NK-92 (cell line): ENCODE results near the gene JAKMIP2.

ENCODE experiments used
- DNase-seq: peaks from one replicate; lab custom pipeline; 2025; ENCODE audit not compliant: unreplicated experiment; lab: John Stamatoyannopoulos, UW

JAKMIP2 gene

DNA sequence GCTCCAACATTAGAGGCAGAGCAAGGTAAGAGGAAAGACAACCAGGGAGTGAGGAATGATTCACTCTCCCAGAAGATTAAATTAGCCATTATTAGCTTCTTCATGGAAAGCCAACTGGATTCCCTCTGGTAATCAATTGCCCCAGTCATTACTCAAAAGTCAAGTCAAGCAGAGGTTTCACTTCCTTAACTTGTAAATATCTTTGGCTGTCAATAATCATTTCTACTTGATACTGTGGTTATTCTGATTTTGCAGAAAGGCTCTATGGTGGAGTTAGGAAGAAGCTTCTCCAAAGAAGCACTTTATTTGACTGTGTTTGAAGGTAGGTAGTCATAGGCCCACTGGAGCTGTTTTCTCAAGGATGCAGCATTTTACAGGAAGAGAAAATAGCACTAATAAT lies 78.0 kb downstream of the JAKMIP2 start:
- DNase-seq, result no peak

GRCh38 chr5:147701468-147701867 lies 81.1 kb downstream of the JAKMIP2 start:
- no peak for DNase-seq

DNA sequence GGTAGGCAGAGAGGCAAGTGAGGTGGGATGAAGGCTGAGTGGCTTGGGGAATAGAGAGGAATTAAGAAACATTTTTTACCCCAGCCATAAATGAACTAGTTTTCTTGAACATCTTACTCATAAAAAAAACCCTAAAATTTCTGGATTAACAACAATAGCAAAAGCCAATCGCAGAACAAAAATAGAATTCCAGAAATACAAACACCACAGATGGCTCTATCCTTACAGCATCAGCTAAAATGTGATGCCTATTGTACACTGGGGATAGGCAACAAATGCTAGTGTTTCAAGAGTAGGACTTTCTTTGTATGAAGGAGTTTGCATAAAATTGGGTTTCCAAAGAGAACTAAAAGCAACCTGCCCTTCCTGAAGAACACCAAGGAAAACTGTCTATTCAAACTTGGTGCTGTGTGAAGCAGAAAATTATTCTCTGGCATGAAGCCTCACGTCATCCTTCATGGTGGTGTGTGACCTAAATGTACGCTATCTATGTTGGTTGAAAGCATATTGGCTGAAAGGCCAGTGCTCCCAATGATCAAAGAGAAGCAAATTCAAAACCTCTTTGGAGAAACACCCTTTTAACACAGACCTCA lies 82.9 kb downstream of the JAKMIP2 start:
- DNase-seq, result no peak

DNA sequence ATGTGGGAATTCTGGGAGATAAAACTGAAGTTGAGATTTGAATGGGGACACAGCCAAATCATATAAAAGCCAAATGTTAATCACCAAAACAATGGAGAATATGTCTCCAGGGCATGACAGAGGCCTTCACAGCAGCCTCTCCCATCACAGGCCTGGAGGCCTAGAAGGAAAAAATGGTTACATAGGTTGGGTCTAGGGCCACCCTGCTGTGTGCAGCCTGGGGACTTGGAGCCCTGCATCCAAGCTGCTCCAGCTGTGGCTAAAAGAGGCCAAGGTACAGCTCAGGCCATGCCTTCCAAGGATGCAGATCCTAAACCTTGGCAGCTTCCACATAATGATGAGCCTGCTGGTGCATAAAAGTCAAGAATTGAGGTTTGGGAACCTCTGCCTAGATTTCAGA lies 85.1 kb downstream of the JAKMIP2 start:
- no peak for DNase-seq

DNA sequence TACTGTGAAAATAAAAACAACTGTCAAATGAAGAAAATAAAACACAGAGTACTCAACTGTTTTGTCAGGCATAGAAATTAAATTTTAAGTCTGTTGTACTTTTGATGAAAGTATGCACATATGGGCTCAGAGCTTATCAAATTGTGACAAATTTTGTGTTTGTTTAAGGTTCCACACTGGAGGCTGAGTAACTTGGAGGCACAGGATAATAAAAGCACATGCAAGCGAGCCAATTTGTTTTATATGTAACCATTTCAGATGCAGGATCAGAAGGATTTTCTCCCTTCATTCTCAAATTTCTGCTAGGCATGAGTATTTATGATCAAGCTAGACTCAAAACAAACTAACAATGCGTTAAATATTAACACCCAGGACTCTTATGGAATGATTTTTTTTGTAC lies 87.8 kb downstream of the JAKMIP2 start:
- no peak for DNase-seq

DNA sequence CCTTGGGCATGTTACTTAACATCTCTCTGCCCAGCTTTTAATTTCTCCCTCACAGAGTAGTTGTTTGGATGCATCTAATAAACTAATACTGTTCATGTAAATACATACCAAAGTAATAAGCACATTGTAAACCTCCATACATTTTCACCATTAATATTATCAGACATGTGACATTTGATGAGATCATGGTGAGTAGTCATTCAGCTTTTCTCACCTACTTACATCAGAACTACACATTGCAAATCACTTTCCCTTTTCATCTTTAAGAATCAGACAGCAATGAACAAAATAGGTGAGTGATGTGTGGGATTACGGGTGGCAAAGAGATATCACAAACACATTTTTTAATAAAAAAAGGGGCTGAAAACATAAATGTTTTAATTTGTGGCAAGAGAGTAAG lies 89.3 kb downstream of the JAKMIP2 start:
- no peak for DNase-seq

GRCh38 chr5:147691130-147691529 lies 91.4 kb downstream of the JAKMIP2 start:
- no peak for DNase-seq

GRCh38 chr5:147690595-147690994 lies 91.9 kb downstream of the JAKMIP2 start:
- DNase-seq, result no peak

DNA sequence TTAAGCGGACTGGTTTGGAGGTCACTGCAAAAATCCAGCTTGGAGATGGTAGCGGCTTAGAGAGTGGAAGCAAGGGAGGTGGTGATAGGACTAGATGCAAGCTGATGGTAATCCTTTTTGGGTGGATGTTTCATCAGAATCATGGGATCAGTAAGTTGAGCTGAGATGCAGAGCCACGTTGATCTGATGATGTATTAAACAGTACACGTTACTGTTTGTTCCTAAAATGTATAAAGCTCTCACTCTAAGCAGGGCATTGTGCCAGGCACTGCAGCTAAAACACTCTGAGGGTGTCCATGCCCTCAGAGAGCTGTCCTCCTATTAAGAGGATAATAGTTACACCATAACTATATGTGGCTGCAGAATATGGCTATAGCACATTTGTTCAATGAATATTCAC lies 93.1 kb downstream of the JAKMIP2 start:
- no peak for DNase-seq

GRCh38 chr5:147688656-147689356 lies 93.7 kb downstream of the JAKMIP2 start:
- DNase-seq, result no peak

DNA sequence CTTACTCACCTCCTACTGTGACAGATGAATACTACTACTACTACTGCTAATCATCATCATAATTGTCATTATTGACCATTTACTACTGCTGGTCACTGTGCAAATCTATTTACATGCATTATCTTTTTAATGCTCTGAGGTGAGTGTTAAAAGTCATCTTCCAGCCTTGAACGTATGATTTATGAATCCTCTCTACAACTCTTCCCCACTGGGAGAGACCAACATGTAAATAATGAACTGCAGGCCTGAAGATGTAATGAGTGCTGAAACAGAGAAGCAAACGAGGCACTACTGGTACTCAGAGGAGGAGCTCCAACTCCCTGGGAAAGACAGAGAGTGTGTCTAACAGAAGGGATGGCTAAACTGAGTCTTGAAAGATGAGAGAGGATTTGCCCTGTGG lies 95.4 kb downstream of the JAKMIP2 start:
- no peak for DNase-seq

DNA sequence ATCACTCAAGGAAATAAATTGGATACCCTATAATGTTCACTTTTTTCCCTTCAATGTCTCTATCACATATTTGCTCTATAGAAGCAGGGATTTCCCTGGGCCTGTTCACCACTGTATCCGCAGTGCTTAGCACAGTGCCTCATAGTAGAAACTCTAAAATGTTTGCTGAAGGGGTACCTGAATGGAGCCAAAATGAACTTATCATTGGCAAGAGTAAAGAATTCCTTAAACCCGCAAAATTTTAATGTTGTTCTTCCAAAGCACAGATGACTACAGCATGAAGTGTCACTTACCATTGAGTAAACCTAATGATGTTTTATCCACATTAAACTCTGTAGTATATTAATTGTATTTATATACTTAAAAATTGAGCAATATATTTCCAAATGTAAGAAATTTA lies 96.1 kb downstream of the JAKMIP2 start:
- no peak for DNase-seq

- DNase-seq, result no peak
Measured at GRCh38 chr5:147685993-147686392, 96.5 kb downstream of the JAKMIP2 start.

DNA sequence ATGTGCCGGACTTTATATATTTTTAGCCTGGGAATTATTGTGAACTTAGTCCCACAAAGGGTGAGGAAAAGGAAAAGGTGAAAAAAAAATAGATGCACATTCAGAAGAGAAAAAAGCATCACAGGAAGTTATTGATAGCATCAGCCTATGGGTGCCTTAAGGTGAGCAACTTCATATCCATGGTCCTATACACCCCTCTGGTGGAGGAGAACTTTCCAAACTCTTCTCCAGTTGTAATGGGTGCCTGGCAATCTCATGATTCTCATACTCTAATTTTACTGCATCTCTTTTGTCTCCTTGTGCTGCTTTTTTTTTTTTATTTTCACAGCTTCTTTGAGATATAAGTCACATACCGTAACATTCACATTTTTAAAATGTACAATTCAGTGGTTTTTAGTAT lies 107.4 kb downstream of the JAKMIP2 start:
- DNase-seq, result no peak

- no peak for DNase-seq
Measured at GRCh38 chr5:147674411-147674810, 108.1 kb downstream of the JAKMIP2 start.

DNA sequence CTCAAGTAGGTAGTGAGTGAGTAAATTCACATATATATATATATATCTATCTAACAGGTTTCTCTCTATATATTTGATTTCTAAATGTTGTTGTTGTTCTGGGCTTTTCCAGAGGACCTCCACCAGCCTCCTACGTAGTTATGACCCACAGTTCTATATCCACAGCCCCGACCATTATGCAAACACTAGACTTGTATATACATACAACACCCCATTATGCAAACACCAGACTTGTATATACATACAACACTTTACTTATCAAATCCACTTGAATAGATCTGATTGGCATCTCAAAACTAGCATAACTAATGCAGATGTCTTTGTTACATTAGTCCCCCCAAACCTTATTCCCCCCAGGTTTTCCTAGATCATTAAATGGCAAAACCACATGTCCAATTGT lies 108.7 kb downstream of the JAKMIP2 start:
- DNase-seq, result no peak

GRCh38 chr5:147673266-147673665 lies 109.3 kb downstream of the JAKMIP2 start:
- no peak for DNase-seq

DNA sequence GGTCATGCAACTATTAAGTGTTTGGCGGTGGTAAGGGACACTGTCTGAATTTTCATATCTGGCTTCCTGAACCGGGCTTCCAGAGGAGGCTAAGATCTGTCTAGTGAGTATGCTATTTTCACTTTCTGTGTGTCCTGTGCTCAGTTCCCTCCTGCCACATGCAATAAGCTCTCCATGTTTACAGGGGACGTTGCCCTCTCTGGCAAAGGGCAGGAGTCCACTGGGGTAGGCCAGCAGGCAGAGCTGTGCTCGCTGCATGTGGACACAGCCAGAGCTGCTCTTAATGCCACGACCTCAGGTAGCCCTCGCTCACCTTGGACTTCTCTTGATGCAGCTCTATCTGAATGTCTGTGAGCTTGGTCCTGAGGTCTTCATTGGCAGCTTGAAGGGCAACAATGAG lies 111.2 kb downstream of the JAKMIP2 start:
- DNase-seq, result no peak

- no peak for DNase-seq
Measured at GRCh38 chr5:147670815-147671214, 111.7 kb downstream of the JAKMIP2 start.

DNA sequence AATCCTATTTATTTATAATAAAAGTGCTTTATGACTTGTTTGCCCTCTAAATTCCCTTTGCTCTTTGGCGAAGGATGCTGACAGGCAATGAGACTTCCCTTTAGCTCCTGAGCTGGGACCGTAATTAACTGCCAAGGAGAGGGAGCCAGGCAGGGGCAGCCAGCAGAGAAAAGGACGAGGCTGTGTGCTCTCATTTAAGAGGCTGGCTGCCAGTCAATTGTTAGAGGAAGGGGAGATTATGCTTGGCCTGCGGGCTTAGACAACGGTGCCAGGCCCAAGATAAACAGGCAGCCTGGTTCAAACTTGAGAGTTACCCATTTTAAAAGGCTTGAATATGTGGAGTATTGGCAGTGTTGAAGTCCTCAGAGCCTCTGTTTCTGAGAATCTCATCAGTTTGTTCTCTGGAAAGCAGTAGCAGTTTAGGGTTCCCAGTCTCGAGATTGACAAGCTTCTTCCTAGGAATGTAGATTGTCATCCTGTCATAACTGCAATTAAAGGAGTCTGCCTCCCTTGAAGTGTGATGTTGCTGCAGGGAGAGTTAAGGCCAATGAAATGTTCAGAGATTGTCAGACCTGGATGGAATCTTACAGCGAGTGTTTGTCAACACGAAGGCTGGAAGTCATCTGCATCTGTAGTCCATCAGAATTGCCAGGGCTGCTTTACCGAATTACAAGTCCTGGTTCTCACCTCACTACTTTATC lies 113.2 kb downstream of the JAKMIP2 start:
- DNase-seq, result no peak

DNA sequence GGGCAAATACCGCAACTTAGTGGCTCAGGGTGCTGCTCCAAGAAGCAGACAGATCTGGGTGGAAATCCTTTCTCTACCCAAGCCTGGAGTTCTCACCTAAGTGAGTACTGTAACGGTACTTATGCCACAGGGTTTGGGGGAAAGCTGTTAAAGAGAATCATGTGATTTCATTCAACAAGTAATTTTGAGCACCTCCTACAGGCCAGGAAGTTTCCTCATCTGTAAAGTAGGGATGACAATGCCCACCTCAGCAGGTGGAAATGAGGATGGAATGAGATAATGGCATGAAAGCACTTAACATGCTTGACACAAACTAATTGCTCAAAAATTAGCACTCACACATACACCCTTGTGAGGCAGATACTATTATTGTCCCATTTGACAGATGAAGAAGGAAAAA lies 114.1 kb downstream of the JAKMIP2 start:
- DNase-seq, result no peak

- DNase-seq, result no peak
Measured at GRCh38 chr5:147667363-147667762, 115.2 kb downstream of the JAKMIP2 start.
